ENCODE results near the gene VCX3A.
"Not testable (repeated sequence)": the region's sequence is repeated elsewhere in the genome, so short reads cannot be mapped to it uniquely, and the experiment has no call there.

The VCX3A gene

DNA sequence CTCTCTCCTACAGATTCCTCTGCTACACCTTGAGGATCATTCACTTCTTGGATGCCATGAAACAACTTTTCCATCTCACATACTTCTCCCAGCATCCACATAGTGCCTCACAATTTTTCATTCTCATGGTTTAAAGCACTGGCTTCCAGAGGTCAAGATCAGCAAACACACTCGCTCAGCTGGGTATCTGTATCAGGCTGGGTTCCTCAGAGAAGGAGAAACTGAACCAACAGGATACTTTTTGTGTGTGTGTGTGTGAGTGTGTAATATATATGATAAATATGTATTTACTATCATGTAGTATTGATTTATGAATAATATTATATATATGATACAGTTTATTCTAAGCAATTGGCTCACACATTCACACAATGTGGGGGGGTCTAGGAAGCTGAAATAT, at the start of gene VCX3A:
TSS of gene VCX3A (minus strand) at position 101 of the 400 bp plus-strand sequence. CDS start 621 bp downstream, outside the sequence.
- not testable (repeated sequence) for DNase-seq (ENCODE audit: low read depth in 2 of 2)

DNA sequence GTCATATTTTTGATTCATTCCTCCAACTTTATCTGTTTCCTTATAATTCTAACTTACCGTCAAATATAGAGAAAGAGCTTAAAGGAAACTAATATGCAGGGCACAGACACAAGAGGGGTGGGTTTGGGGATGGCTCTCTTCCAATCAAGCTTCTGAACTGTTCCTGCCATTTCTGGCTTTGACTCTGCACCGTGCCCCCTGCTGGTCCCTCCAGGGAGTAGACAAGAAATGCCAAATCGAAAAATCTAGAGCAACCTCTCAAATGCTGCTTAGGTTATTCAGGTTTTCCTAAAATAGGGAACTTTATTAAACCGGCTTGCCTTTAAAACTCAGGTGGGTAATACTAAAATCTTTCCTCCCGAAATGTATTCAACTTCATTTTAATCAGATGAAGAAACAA, 39.8 kb upstream of the VCX3A start:
- no peak for DNase-seq (ENCODE audit: low read depth in 2 of 2)

DNA sequence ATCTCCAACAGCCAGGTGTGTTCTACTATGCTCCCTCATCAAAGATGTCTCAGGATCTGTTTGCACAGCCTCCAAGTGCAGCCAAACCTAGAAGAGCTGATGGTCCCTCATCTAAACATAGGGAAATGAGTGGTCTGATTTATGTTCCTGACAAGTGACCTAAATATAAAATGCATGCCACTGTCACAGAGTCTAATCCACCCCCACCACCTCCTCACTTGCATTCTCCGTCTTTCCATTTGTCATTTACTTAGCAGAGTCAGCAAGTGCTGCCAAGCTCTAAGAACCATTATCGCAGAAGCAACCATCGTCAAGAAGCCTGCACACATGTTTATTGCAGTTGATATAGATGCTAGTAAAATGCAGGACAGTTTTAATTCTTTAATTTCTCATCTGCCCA, 33.1 kb upstream of the VCX3A start:
- no peak for DNase-seq (ENCODE audit: low read depth in 2 of 2)

DNA sequence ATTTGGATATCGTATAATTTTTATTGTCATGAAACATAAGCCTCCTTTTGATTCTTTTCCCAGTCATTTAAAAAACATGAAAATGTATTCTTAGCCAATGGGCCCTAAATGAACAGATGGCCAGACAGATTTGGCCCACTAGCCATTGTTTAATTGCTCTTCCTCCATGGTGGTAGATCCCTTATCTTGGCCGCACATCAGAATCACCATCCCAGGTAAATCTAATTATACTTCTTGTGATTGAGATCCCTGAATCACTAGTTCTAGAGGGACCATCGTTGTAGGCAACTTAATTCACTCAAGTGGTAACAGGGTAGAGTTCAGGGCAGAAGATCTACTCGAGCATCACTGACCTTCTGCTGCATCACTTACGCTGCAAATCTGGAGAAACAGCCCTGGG, 24.1 kb upstream of the VCX3A start:
- no peak for DNase-seq (ENCODE audit: low read depth in 2 of 2)

DNA sequence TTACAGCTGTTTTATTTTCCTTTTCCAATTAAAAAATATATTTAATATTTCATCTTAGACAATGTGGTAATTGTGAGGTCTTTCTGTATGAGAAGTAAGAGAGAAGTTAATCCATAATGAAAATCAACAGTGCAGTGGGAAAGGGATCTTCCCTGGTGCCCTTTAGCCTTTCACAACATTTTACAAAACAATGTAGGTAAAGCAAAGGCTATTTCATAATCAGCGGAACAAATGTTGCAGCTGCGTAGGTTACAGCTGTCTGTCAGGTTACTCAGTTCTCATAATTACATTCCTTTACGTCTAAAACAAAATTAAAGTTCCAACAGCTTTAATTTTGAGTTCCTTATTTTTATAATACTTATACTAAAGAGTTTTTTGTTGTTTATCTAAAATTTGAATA, 22.8 kb upstream of the VCX3A start:
- DNase-seq (ENCODE audit: low read depth in 2 of 2): no peak

DNA sequence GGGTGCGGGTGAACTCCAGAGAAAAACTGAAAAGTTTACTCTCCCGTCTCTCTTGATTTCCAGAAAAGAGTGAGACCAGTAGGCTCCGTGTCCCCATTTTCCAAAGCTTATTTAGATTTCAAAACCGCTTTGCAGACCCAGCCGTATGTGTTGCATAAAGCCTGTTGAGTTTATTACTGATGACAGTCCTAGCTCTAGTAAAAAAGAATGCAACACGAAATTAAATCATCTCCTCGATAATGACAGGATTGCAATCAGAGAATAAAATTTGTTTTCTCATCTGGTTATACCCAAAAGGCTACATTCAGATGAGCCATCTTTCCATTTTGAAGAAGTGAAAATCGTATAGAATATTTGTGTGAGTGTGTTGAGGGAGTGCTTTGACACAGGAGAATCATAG, 16.1 kb upstream of the VCX3A start:
- DNase-seq (ENCODE audit: low read depth in 2 of 2): no peak

DNA sequence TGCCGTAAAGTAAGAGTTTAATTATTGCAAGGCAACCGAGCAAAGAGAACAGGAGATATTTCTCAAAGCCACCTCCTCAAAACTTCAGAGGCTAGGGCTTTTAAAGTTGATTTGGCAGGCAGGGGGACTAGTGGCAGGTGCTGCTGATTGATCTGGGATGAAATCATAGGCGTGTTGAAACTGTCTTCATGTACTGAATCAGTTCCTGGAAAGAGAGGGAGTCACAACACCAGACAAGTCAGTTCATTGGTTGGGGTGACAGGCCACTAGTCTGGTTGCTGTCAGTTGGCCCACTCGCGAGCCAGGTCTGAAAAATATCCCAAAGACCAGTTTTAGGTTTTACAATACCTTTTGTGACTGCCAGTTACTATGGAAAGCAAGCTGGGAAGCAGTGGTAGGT, 10.8 kb upstream of the VCX3A start:
- DNase-seq (ENCODE audit: low read depth in 2 of 2): no peak

DNA sequence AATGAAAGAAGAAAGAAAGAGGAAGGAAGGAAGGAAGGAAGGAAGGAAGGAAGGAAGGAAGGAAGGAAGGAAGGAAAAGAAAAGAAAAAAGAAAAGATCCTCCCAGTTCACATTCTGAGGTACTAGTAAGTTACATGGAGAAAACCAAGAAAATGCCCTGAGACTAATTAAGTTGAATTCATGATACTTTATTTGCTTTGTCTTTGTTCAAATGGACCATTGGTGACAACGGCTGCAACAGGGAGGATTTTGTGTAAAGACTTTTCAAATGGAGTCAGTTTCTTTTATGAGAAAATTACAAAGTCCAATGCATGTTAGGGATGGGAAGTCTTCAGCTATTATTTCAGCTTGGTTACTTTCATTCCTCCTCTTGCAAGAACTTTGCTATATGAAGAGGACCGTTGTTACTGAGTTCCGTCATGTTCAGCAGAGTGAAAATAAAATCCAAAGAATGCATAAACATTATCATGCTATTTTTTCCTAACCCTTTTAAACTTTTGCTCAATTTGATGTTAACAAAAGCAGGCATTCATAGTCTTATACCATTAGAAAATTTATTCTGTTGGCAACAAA, 8.3 kb downstream of the VCX3A start:
- DNase-seq (ENCODE audit: low read depth in 2 of 2): no peak

DNA sequence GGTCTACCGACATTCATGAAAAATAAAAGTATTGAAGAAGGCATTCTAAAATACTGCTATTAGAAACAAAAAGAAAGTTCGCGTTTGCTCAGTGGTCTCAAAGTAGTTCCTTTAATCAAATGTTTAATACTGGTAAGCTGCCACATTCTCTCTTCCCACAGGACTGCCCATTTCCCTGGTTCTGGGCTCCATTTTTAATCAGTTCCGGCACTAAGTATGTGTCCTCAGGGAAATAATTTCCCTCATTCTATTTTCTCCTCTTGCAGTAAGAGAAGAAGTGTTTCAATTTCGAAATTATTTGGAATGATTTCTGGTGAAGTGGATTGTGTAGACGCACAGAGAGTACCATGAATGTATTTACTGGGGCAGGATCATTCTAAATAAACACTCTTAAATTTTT, 17.5 kb downstream of the VCX3A start:
- no peak for DNase-seq (ENCODE audit: low read depth in 2 of 2)

DNA sequence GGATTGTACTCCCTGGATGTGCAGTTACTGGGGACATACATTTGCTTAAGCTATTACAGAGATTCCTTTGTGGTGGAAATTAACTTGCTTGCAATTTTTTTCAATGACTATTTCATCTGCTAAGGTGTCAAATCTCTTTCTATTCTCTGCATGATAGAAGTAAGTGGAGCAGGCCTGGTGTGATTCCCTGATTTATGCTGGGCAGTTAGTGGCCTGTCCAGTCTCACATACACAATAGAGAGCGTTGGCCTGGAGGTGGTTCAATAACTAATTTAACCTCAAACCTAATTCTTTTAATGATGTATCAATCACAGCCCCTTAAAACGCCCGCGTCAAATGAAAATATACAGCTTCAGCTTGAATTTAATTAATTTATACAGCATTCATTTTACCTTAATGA, 28.5 kb downstream of the VCX3A start:
- DNase-seq (ENCODE audit: low read depth in 2 of 2): no peak

DNA sequence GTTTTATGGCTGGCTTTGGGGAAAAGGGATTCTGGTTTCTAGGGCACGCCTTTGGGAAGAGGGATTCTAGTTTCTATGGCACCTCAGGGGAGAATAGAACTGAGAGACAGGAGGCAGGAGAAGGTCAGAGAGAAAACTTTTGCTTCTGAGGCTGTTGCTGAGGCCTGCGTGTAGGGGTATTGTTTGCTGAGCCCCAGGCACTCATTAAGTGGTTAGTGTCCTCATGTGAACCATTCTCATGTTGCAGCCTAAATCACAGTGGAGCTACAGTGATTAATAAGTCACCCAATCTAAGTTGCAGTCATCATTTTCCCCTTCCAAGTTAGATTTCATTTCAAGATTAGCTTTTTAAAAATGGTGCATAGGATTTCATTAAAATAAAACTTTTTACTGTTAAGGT, 29.0 kb downstream of the VCX3A start:
- DNase-seq (ENCODE audit: low read depth in 2 of 2): no peak

DNA sequence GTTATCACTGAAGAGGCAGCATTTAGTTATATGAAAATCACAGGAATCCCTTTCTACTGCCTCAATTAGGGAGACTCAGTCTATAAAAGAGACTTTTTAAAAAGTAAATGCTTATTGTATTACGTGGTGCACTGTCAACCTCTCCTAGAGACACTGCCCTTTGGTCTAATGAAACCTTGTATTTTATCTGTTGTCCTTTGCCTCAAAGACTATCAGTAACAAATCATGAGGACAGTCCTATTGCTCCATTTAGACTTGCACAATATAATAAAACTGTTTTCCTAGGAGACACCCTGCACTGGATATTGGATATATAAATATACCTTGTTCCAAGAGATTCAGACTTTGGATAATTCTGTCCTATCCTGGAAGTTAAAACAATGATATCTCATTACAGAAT, 34.2 kb downstream of the VCX3A start:
- no peak for DNase-seq (ENCODE audit: low read depth in 2 of 2)

DNA sequence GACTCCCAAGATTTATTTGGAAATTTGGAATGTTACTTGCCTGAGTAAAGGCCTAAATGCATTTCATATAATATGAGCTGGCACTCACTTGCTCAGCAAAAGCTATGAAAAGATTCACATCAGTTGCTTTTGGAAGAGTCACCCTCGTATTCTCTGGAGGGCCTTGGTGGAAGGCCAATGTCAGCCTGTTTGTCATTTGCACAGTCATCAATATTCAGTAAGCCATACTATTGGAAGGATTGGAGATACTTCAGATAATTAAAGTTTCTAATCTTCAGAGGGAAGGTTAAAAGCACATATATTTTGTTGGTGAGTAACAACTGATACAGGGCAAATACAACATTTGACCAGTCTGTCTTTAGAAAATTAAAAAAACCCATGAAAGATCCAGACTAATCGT, 36.6 kb downstream of the VCX3A start:
- no peak for DNase-seq (ENCODE audit: low read depth in 2 of 2)
